Activated CD4-positive, alpha-beta T cell treated with anti-CD3 and anti-CD28 coated beads, Interleukin-2, amount 10 ng/mL, durations not matched to agents 7 days and 5 days (primary cell): ENCODE measurements around the gene NOL12. TPM values are rescaled to one million over a fixed set of nuclear protein-coding genes. Genes with fewer than 3 reads are reported as not detected.

Experiments used
- CTCF ChIA-PET: fragments of 350-600 bp; sonication (Branson Sonifier 250); formaldehyde crosslinking; loops from one replicate; lab custom pipeline; 2021; ENCODE audit warnings: antibody characterized with exemption; lab: Charles Lee
- POLR2A ChIA-PET: fragments of 350-600 bp; sonication (Branson Sonifier 250); formaldehyde crosslinking; loops from one replicate; lab custom pipeline; 2021; ENCODE audit warnings: antibody characterized with exemption; lab: Charles Lee
- DNase-seq: peaks from one replicate; pipeline ENCODE4 v3.0.0-alpha.2; 2020
- H3K27ac Mint-ChIP-seq: one replicate; pipeline ENCODE4 v1.8.0; 2021; ENCODE audit warnings: mild to moderate bottlenecking, moderate library complexity, mixed read lengths
- H3K27me3 Mint-ChIP-seq: one replicate; pipeline ENCODE4 v1.8.0; 2021; ENCODE audit warnings: mixed read lengths
- H3K36me3 Mint-ChIP-seq: one replicate; pipeline ENCODE4 v1.8.0; 2021; ENCODE audit warnings: low read depth, mixed read lengths
- H3K4me1 Mint-ChIP-seq: one replicate; pipeline ENCODE4 v1.8.0; 2021; ENCODE audit warnings: mixed read lengths
- H3K4me3 Mint-ChIP-seq: one replicate; pipeline ENCODE4 v1.8.0; 2021; ENCODE audit warnings: mild to moderate bottlenecking, moderate library complexity, mixed read lengths
- H3K9me3 Mint-ChIP-seq: one replicate; pipeline ENCODE4 v1.8.0; 2021; ENCODE audit warnings: mixed read lengths
- total RNA-seq, 2 experiments: library from RNA; stranded (reverse); gene quantifications; one replicate each; pipeline ENCODE4 v1.2.3, GENCODE V29; 2021

The NOL12 gene
- total RNA-seq, 2 experiments from 2014 or later = 57.3 to 57.7 TPM

DNA sequence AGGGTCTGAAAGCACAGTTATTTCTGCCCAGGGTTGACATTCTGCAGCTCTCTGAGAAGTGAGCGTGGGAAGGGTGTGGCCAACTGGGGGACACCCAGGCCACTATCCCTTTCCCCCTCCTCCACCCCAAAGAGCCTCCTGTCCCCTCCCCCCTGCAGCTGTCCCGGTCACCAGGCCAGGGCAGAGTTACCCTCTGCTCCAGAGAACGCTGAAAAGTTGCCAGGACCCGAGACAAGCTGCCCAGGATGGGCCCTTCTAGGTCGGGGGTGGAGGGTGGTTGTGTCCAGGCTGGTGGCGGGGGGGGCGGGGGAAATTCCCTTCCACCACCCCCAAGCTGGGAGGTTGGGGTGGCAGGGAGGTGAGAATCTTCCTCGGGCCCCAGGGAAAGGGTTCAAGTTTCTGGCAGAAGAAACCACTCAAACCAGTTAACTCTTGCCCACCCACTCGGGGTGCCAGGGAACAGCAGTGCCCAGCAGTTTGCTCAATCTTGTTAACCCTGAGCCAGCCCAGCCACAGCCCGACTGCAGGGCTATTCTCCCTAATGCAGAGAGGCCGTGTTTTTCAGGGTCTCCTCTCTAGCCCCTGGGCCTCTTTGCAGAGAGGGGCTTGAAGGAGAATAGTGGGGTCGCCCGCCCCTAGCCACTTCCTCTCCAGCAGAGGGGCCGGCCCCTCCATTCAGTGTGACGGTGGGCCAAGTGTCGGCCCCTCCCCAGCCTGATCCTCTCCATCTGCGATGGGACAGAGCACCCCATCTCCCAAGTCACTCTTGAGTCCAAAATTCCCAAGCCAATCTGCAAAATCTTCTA, 10.0 kb upstream of the NOL12 start:
- H3K4me1 Mint-ChIP-seq = peaks cover 65% of the 10 kb centered on the region
- peak overlapping the region; percentile 93 for H3K4me3 Mint-ChIP-seq
- peak; percentile 26 for DNase-seq
- peak overlapping the region; percentile 100 for H3K27ac Mint-ChIP-seq
- no peaks in the 10 kb centered on the region for H3K9me3 Mint-ChIP-seq
- CTCF ChIA-PET = interaction anchor here (0.6 to 15.4 kb wide), 9 partner anchors 8 to 108 kb away, joined by 3 to 143 read pairs (median 4); partner anchors contain the start of genes PDXP and SH3BP1
- H3K27me3 Mint-ChIP-seq = no peaks in the 10 kb centered on the region
- POLR2A ChIA-PET = interaction anchor here (0.6 to 2.4 kb wide), 2 partner anchors 9 to 18 kb away, joined by 3 to 9 read pairs; partner anchors contain the start of gene PDXP
- H3K36me3 Mint-ChIP-seq = peaks cover 22% of the 10 kb centered on the region

DNA sequence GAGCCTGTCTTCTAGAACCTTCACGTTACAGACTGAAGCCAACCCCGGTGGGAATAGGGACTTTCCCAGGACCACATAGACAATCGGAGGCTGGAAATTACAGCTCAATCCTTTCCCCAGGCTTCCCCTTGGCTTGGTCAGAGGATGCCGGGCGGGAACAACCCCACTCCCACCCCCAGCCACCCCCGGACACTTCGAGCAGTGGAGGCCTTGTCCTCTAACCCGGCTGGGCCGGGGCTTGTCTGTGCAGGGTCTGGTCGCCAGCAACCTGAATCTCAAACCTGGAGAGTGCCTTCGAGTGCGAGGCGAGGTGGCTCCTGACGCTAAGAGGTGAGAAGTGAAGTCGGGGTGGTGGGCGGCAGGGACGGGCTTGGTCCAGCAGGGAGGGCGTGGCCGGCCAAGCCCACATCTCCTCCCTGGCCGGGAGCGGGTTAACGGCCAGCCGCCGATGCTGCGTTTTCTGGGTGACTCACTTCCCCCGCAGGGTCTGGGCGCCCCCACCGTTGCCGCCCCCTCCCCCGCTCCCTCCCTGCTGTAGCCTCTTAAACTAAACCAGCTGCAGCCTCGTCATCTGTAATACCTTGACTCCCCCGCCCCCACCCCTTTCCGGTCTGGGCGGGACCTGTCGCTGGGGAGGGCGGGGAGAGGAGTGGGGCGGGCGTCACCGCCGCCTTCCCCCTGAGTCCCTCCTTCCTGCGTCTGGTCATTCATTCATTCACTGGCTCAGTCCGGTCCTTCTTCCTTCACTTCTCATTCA, 9.2 kb upstream of the NOL12 start:
- Mint-ChIP-seq H3K4me3 (peak overlapping the region; percentile 93), H3K27me3 (no peaks in the 10 kb centered on the region), H3K4me1 (peaks cover 72% of the 10 kb centered on the region), H3K9me3 (no peaks in the 10 kb centered on the region), H3K27ac (peak overlapping the region; percentile 100), H3K36me3 (peaks cover 22% of the 10 kb centered on the region)
- POLR2A ChIA-PET = interaction anchor here (2.4 kb wide), 1 partner anchor 18 kb away, joined by 9 read pairs; the partner anchor contains the start of gene PDXP
- CTCF ChIA-PET = interaction anchor here (0.6 to 15.4 kb wide), 6 partner anchors 17 to 109 kb away, joined by 3 to 143 read pairs (median 4); partner anchors contain the start of genes PDXP and SH3BP1
- peak; percentile 94 for DNase-seq

DNA sequence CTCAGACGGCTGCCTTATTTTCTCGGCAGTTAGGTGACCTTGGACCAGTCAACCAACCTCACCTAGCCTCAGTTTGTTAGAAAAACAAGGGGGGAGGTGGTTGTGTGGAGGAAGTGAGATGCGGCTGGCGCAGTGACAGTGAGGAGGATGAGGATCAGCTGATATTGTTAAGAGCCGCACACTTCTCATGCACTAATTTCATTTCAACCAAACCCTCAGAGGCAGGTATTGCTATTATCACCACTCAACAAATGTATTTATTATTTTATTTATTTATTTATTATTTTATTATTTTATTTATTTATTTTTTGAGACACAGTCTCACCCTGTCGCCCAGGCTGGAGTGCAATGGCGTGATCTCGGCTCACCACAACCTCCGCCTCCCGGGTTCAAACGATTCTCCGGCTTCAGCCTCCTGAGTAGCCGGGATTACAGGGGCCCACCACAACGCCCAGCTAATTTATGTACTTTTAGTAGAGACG, 8.6 kb upstream of the NOL12 start:
- peaks cover 22% of the 10 kb centered on the region for H3K36me3 Mint-ChIP-seq
- peaks cover 67% of the 10 kb centered on the region for H3K4me1 Mint-ChIP-seq
- H3K27me3 Mint-ChIP-seq = no peaks in the 10 kb centered on the region
- no peak for DNase-seq
- H3K27ac Mint-ChIP-seq = peak overlapping the region; percentile 100
- POLR2A ChIA-PET = no interaction called here
- no peaks in the 10 kb centered on the region for H3K9me3 Mint-ChIP-seq
- CTCF ChIA-PET = interaction anchor here (0.9 to 15.4 kb wide), 3 partner anchors 19 to 71 kb away, joined by 3 to 143 read pairs (median 3); partner anchors contain the start of genes PDXP and SH3BP1
- H3K4me3 Mint-ChIP-seq = peak overlapping the region; percentile 93

DNA sequence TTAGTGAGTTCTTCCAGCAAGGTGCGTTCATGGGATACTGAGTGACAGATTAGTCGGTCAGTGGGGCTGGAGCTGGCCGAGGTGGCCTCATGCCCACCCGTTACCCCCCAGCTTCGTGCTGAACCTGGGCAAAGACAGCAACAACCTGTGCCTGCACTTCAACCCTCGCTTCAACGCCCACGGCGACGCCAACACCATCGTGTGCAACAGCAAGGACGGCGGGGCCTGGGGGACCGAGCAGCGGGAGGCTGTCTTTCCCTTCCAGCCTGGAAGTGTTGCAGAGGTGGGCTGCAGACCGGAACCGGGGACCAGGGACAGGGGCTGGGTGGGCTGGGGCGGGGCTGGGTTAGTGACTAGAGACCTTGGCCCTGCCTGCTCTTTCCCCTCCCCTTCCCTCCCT, 7.8 kb upstream of the NOL12 start:
- ChIA-PET POLR2A (interaction anchor here (0.7 kb wide), 1 partner anchor 52 kb away, joined by 11 read pairs; no protein-coding TSS in a partner anchor), CTCF (interaction anchor here (1.2 to 15.4 kb wide), 2 partner anchors 20 to 36 kb away, joined by 3 to 143 read pairs; partner anchors contain the start of genes PDXP and SH3BP1)
- Mint-ChIP-seq H3K36me3 (peaks cover 22% of the 10 kb centered on the region), H3K9me3 (no peaks in the 10 kb centered on the region), H3K27me3 (no peaks in the 10 kb centered on the region), H3K27ac (peak overlapping the region; percentile 100), H3K4me1 (peaks cover 58% of the 10 kb centered on the region), H3K4me3 (no peak overlapping the region)
- DNase-seq = no peak

DNA sequence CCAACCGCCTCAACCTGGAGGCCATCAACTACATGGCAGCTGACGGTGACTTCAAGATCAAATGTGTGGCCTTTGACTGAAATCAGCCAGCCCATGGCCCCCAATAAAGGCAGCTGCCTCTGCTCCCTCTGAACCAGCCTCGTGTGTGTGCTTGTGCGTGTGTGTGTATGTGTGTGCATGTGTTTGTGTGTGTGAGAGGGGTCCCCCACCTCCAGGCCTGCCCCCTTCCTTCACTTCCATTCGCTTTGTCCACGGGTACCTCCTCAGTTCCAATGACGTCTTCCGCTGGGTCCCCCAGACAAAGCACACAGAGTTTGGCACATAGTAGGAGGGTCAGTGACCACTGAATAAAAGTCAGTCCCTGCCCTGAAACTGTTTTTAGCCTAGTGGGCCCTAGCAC, 6.5 kb upstream of the NOL12 start:
- no peak overlapping the region for H3K4me3 Mint-ChIP-seq
- no peaks in the 10 kb centered on the region for H3K27me3 Mint-ChIP-seq
- peaks cover 46% of the 10 kb centered on the region for H3K4me1 Mint-ChIP-seq
- peaks cover 22% of the 10 kb centered on the region for H3K36me3 Mint-ChIP-seq
- H3K9me3 Mint-ChIP-seq = no peaks in the 10 kb centered on the region
- ChIA-PET CTCF (interaction anchor here (0.6 to 15.4 kb wide), 5 partner anchors 25 to 71 kb away, joined by 3 to 143 read pairs (median 4); partner anchors contain the start of genes GGA1 and SH3BP1), POLR2A (no interaction called here)
- peak overlapping the region; percentile 63 for H3K27ac Mint-ChIP-seq
- no peak for DNase-seq

DNA sequence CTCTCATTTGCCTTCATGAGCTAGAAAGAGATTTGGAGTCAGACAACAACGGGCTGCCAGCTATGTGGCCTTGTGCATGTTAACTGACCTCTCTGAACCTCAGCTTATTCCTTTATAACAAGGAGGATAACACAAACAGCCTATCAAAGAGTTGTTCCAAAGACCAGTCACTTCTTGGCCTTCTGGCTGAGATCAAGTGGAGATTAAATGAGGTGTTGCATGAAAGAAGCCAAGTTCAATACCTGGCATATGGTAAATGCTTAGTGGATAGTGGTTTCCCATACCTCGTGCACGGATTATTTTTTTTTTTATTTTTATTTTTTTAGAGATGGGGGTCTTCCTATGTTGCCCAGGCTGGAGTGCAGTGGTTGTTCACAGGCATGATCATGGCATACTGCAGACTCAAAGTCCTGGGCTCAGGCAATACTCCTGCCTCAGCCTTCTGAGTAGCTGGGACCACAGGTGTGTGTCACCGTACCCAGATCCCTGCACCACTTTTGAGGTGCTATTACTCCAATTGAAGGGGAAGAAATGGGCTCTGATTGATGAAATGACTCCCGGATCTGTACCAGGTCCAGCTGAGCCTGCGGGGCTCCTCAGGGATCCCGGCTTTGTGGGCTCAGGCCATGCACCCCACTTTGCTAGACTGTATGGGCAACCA, 5.8 kb upstream of the NOL12 start:
- Mint-ChIP-seq H3K27ac (peak overlapping the region; percentile 63), H3K27me3 (no peaks in the 10 kb centered on the region), H3K4me3 (no peak overlapping the region), H3K4me1 (peaks cover 41% of the 10 kb centered on the region), H3K9me3 (no peaks in the 10 kb centered on the region), H3K36me3 (peaks cover 22% of the 10 kb centered on the region)
- ChIA-PET CTCF (interaction anchor here (1.0 to 15.4 kb wide), 14 partner anchors 9 to 72 kb away, joined by 3 to 143 read pairs (median 6); partner anchors contain the start of genes GGA1, PDXP and SH3BP1), POLR2A (interaction anchor here (1.4 kb wide), 1 partner anchor 37 kb away, joined by 3 read pairs; no protein-coding TSS in a partner anchor)
- DNase-seq = no peak

DNA sequence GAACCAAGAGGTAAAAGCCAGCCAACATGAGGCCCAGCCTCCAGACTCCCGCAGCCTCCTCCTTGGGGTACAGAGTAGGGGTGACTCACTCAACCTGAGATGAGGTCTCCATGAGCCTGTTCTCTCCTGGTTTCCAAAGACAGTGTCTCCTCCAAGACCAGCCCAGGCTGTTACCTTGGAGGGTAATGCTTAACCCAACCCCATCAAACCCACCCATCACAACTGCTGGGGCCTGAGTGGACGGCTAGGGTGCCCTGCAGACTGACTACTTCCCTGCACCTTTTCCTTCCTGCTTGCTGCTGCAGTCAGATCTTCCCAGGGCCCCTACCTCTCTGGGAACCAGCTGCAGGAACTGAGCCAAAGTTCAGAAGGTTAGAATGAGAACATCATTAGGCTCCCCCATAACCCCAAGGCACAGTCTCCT, 5.1 kb upstream of the NOL12 start:
- H3K4me3 Mint-ChIP-seq = no peak overlapping the region
- POLR2A ChIA-PET = interaction anchor here (1.4 kb wide), 1 partner anchor 38 kb away, joined by 3 read pairs; no protein-coding TSS in a partner anchor
- H3K9me3 Mint-ChIP-seq = no peaks in the 10 kb centered on the region
- CTCF ChIA-PET = interaction anchor here (0.6 to 15.4 kb wide), 25 partner anchors 9 to 211 kb away, joined by 3 to 143 read pairs (median 4); partner anchors contain the start of genes GGA1, PDXP and SH3BP1
- DNase-seq = no peak
- H3K4me1 Mint-ChIP-seq = peaks cover 38% of the 10 kb centered on the region
- H3K36me3 Mint-ChIP-seq = peaks cover 20% of the 10 kb centered on the region
- H3K27me3 Mint-ChIP-seq = no peaks in the 10 kb centered on the region
- H3K27ac Mint-ChIP-seq = peak overlapping the region; percentile 78

DNA sequence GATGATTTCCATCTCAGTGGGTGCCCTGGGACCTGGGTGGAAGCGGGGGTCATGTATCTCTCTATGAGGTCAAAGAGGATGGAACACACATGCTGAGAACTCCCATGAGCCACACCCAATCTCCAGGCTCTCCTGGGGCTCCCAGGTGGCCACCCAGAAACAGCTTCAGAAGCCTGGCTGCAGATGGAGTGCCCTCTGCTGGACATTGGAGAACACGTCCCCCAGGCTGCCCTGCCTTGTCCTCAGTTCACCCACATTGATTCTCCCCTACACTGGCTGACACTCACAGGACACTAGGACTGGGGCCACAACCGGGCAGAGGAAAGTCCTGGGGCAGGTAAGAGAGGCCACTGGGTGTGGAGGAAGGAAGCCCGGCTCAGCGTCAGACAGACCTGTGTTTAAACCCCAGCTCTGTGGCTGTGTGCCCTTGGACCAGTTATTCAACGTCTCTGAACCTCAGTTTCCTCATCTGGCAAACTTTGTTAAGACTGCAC, 4.5 kb upstream of the NOL12 start:
- Mint-ChIP-seq H3K9me3 (no peaks in the 10 kb centered on the region), H3K27ac (peak overlapping the region; percentile 78), H3K27me3 (no peaks in the 10 kb centered on the region), H3K4me3 (no peak overlapping the region), H3K4me1 (peaks cover 39% of the 10 kb centered on the region), H3K36me3 (peaks cover 19% of the 10 kb centered on the region)
- peak; percentile 82 for DNase-seq
- ChIA-PET POLR2A (interaction anchor here (1.4 kb wide), 1 partner anchor 39 kb away, joined by 3 read pairs; no protein-coding TSS in a partner anchor), CTCF (interaction anchor here (0.6 to 15.4 kb wide), 23 partner anchors 9 to 210 kb away, joined by 3 to 143 read pairs (median 4); partner anchors contain the start of genes GGA1, PDXP and SH3BP1)

DNA sequence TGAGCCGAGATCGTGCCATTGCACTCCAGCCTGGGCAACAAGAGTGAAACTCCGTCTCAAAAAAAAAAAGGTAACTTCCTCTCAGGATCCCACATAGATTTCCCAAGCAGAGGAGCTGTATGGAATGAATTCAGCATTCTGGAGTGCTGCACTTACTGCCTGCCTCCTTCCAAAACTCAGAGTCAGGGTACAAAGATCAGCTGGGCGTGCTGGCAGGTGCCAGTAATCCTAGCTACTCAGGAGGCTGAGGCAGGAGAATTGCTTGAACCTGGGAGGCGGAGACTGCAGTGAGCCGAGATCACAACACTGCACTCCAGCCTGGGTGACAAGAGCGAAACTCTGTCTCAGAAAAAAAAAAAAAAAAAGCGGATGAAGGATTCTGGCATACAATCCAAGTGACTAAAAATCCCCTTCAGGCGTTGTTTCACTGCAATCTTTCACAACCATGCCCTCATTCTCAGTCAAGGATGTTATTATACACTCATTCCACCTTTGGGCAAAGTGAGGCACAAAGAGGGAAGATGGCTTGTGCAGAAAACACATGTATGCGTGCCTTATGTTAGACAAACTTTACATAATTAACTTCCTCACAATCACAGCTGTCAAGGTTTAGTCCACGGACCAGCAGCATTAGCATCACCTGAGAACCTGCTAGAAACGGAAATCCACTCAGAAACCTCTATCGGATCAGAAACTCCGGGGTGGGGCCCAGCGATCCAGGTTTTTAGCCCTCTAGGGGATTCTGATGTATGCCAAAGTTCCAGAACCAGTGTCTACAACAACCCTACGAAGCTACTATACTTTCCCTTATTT, 1.1 kb upstream of the NOL12 start:
- Mint-ChIP-seq H3K4me3 (peak overlapping the region; percentile 94), H3K27ac (peak overlapping the region; percentile 96), H3K4me1 (peaks cover 40% of the 10 kb centered on the region), H3K27me3 (no peaks in the 10 kb centered on the region), H3K36me3 (peaks cover 13% of the 10 kb centered on the region), H3K9me3 (no peaks in the 10 kb centered on the region)
- POLR2A ChIA-PET = no interaction called here
- no peak for DNase-seq
- CTCF ChIA-PET = interaction anchor here (0.7 to 15.4 kb wide), 4 partner anchors 11 to 53 kb away, joined by 3 to 143 read pairs (median 3); partner anchors contain the start of gene SH3BP1

DNA sequence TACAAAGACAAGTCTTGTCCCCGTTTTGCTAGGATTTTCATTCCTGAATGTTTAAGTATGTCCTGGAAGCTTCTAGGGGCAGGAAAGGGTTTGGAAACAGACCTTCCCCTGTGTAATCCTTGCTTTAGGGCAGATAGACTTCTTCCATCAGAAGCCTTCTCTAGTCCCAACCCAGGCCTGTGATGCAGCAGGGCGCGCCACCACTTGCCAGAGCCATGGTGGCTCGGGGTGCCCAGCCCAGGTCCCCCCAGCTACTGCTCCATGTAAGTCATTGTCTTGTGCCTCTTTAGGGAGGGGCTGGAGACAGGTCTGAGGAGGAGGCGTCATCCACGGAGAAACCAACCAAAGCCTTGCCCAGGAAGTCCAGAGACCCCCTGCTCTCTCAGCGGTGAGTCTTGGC, 4.3 kb downstream of the NOL12 start:
- Mint-ChIP-seq H3K4me3 (no peak overlapping the region), H3K27me3 (no peaks in the 10 kb centered on the region), H3K4me1 (peaks cover 25% of the 10 kb centered on the region), H3K9me3 (no peaks in the 10 kb centered on the region), H3K36me3 (peaks cover 39% of the 10 kb centered on the region), H3K27ac (no peak overlapping the region)
- ChIA-PET POLR2A (no interaction called here), CTCF (interaction anchor here (0.6 to 2.1 kb wide), 3 partner anchors 9 to 1115 kb away, joined by 3 to 5 read pairs (median 3); no protein-coding TSS in a partner anchor)
- DNase-seq = no peak
